Measurements from ENCODE around the gene FAM177B. TPM values are rescaled to one million over a fixed set of nuclear protein-coding genes. Genes with fewer than 3 reads are reported as not detected.

FAM177B gene
- total RNA-seq, 1 experiment from 2014 or later: not detected

- no peaks in the 10 kb centered on the region for H3K9me3 Mint-ChIP-seq (ENCODE audit: low read depth, unreplicated experiment)
- no peaks in the 10 kb centered on the region for H3K27me3 Mint-ChIP-seq (ENCODE audit: unreplicated experiment)
- no peak overlapping the region for H3K27ac Mint-ChIP-seq (ENCODE audit: unreplicated experiment)
- no peak for TF ChIP-seq CTCF (IDR thresholded peaks at IDR 0.05; ENCODE audit: unreplicated experiment)
- no peaks in the 10 kb centered on the region for H3K36me3 Mint-ChIP-seq (ENCODE audit: insufficient read depth, unreplicated experiment)
- CTCF ChIA-PET: interaction anchor here (0.7 kb wide), 1 partner anchor 656 kb away, joined by 3 read pairs; no protein-coding TSS in a partner anchor
- no TSS peak for BruUV-seq (replicated peaks)
- no peak overlapping the region for H3K4me3 Mint-ChIP-seq (ENCODE audit: low read depth, unreplicated experiment)
- DNase-seq: no peak
- peaks cover 11% of the 10 kb centered on the region for H3K4me1 Mint-ChIP-seq (ENCODE audit: low read depth, unreplicated experiment)
- intact Hi-C loops (cut with micrococcal nuclease; ENCODE audit: unreplicated experiment): loop anchor here (1.0 to 10.0 kb wide), 3 partner anchors 30 to 446 kb away; no protein-coding TSS in a partner anchor
Observed at GRCh38 chr1:222798975-222799374, 62.0 kb downstream of the FAM177B start.

Other genes with a start within 250 kb of the FAM177B start
- gene HHIPL2, start 189.1 kb upstream of the FAM177B start, total RNA-seq (2022): 0.98 and 2.1 TPM in 2 replicates
- gene TAF1A, start 147.3 kb upstream of the FAM177B start, total RNA-seq (2022): 16.3 and 16.4 TPM in 2 replicates
- 60.3 and 72.6 TPM in 2 replicates for gene MIA3, start 119.1 kb upstream of the FAM177B start, total RNA-seq (2022)
- gene AIDA, start 24.7 kb upstream of the FAM177B start, total RNA-seq (2022): 41.2 and 46.2 TPM in 2 replicates
- gene BROX, start 24.6 kb upstream of the FAM177B start, total RNA-seq (2022): 56.8 and 68.8 TPM in 2 replicates
- 2.9 and 4.2 TPM in 2 replicates for gene DISP1, start 77.8 kb downstream of the FAM177B start, total RNA-seq (2022)

Data from Calu3 (cell line).